ENCODE measurements around the gene CEP95. TPM values are rescaled to one million over a fixed set of nuclear protein-coding genes. Genes with fewer than 3 reads are reported as not detected.
A peak's percentile ranks its signal among the peaks of the same experiment; 100 is the strongest.

Gene CEP95
- total and polyA plus RNA-seq, 2 of the 13 experiments (the other 11 are each of a cell fraction or from before 2014, with no cell fraction given): 65.9 to 68.8 TPM

- TF ChIP-seq ZNF609 (CRISPR knock-in tag; IDR thresholded peaks at IDR 0.05; ENCODE audit: borderline replicate concordance): 0 out of 2 replicates have a peak, but pooled peaks have one; percentile 40
- peak; percentile 92 for TF ChIP-seq ZNF781 (CRISPR knock-in tag; IDR thresholded peaks at IDR 0.05; ENCODE audit: borderline replicate concordance, not compliant biosample characterization)
- peak; percentile 93 for TF ChIP-seq SAP130 (CRISPR knock-in tag; IDR thresholded peaks at IDR 0.05; ENCODE audit: low read depth)
- TF ChIP-seq GPBP1L1 (CRISPR knock-in tag; IDR thresholded peaks at IDR 0.05): no peak
- TF ChIP-seq ISL2 (CRISPR knock-in tag; IDR thresholded peaks at IDR 0.05): peak; percentile 70; the same call in 1 of the 2 replicates
- no peak for TF ChIP-seq CEBPG (CRISPR knock-in tag; IDR thresholded peaks at IDR 0.05)
- TF ChIP-seq ZNF124 (CRISPR knock-in tag; IDR thresholded peaks at IDR 0.05): peak; percentile 66
- TF ChIP-seq ZNF589 (CRISPR knock-in tag; conservative IDR thresholded peaks at IDR 0.05): no peak; the same call in 1 of the 2 replicates
- peak; percentile 70; the same call in 1 of the 2 replicates for TF ChIP-seq ZNF556 (CRISPR knock-in tag; IDR thresholded peaks at IDR 0.05; ENCODE audit: borderline replicate concordance)
- TF ChIP-seq HMG20B (CRISPR knock-in tag; conservative IDR thresholded peaks at IDR 0.05): 0 out of 2 replicates have a peak, but pooled peaks have one; percentile 20
- peak; percentile 57 for TF ChIP-seq DR1 (CRISPR knock-in tag; IDR thresholded peaks at IDR 0.05)
- TF ChIP-seq ZBED4 (CRISPR knock-in tag; IDR thresholded peaks at IDR 0.05; ENCODE audit: borderline replicate concordance): peak; percentile 6
- TF ChIP-seq POLR2G (IDR thresholded peaks at IDR 0.05; ENCODE audit: low read depth, low read length): peak; percentile 98
- peak; percentile 72; the same call in 1 of the 2 replicates for TF ChIP-seq ZBTB26 (CRISPR knock-in tag; IDR thresholded peaks at IDR 0.05; ENCODE audit: borderline replicate concordance)
These were observed 9.8 kb upstream of the CEP95 start, which contains the start of gene POLG2 (continued) for GRCh38 chr17:64496786-64497564.

Measured in HepG2 (cell line).